ENCODE results near the gene ZSCAN1. TPM values are rescaled to one million over a fixed set of nuclear protein-coding genes. Genes with fewer than 3 reads are reported as not detected.

ZSCAN1 gene
- total RNA-seq, 1 donor = 0.81 TPM

- no peak for DNase-seq (ENCODE audit: low read depth in 2 of 3, low spot score in 2 of 3)
Observed at GRCh38 chr19:58038688-58039204, 4.9 kb downstream of the ZSCAN1 start.

GRCh38 chr19:58040751-58041525, 7.1 kb downstream of the ZSCAN1 start:
- no peak for DNase-seq (ENCODE audit: low read depth in 2 of 3, low spot score in 2 of 3)

DNA sequence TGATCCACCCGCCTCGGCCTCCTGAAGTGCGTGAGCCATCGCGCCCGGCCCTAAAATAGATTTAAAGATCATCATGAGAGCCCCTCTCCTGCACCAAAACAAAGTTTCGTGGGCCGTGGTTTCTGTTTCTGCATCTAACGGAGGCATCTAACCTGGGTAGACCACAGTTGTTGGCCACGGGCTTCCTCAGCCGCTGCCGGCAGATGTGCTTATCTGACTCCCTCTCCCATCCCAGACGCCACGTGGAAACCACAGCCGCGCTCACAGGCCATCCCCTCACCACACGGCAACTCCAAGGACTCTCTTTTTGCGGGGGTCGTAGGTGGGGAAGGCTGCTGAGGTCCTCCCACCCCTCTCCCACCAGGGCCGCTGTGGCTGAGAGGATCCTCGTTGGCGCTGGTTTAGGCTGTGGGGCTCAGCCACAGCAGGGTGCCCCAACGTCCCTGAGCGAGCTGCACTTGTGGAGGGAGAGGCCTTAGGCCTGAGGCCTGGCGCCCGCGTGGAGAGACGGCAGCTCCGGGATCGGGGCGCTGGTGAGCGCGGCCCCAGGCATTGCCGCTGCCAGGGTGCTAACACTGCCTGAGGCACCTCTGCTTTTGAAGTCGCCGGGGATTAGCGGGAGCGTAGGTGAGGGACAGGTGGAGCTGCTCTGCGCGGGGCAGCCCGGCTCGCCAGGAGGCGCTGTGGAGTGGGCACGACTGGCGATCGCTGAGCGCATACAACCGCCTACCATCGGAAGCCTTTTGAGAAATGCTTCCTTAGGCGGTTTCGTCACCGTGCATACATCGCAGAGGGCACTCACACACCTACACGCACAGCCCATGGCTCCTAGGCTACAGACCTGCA, 8.9 kb downstream of the ZSCAN1 start:
- DNase-seq (ENCODE audit: low read depth in 2 of 3, low spot score in 2 of 3) = peak in 1 of 3 donors; percentile 18

DNA sequence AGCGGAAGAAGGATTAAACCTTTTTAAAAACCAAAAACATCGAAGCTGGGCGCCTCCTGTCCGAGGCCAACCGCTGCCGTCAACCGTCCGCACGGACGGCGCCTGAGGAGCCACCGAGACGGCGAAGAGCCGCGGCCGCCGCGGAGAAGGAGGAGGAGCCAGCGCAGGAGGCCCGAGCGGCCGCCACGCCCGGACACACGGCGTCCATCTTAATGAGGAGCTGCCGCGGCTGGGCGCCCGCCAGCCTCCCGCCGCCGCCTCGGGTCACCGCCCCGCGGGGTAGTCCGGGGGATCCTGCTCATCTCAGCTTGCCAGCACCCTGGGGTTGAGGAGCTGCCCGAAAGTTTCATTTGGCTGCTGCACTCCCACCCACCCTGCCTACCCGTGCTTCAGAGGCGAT, 10.6 kb downstream of the ZSCAN1 start:
- no peak for DNase-seq (ENCODE audit: low read depth in 2 of 3, low spot score in 2 of 3)

- no peak for DNase-seq (ENCODE audit: low read depth in 2 of 3, low spot score in 2 of 3)
Observed at GRCh38 chr19:58044886-58045285, 11.1 kb downstream of the ZSCAN1 start.

DNA sequence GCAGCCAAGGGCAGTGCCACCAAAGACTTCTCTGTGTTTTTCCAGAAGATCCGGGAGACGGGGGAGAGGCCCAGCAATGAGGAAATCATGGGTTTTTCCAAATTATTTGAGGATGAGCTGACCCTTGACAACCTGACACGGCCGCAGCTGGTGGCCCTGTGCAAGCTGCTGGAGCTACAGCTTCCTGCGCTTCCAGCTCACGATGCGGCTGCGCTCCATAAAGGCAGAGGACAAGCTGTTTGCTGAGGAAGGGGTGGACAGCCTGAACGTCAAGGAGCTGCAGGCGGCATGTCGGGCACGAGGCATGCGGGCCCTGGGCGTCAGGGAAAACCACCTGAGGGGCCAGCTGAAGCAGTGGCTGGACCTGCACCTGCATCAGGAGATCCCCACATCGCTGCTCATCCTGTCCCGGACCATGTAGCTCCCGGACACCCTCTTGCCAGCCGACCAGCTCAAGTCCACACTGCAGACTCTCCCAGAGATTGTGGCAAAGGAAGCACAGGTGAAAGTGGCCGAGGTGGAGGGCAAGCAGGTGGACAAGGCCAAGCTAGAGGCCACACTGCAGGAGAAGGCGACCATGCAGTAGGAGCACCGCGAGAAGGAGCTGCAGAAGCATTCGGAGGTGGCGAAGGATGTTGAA, 11.7 kb downstream of the ZSCAN1 start:
- DNase-seq (ENCODE audit: low read depth in 2 of 3, low spot score in 2 of 3) = no peak

GRCh38 chr19:58046856-58047255, 13.0 kb downstream of the ZSCAN1 start:
- DNase-seq (ENCODE audit: low read depth in 2 of 3, low spot score in 2 of 3) = no peak

DNA sequence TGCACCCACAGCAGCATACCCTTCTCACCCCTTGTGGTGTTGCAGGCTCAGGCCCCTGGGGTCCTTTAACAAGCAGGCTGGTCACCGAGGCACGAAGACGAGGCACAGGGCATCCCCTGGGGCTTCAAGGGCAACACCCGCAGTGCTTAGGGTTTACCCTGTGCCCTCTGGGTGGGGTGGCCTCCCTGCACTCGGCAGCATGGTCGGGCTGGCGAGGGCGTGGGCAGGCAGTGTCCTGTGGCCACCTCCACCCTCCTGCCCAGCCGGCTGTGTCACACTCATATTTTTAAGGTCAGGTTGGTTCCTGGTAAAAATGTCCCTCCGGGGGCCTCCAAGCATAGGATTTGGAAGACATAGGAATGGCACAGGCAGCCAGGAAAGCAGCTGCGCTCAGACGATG, 13.8 kb downstream of the ZSCAN1 start:
- no peak for DNase-seq (ENCODE audit: low read depth in 2 of 3, low spot score in 2 of 3)

DNA sequence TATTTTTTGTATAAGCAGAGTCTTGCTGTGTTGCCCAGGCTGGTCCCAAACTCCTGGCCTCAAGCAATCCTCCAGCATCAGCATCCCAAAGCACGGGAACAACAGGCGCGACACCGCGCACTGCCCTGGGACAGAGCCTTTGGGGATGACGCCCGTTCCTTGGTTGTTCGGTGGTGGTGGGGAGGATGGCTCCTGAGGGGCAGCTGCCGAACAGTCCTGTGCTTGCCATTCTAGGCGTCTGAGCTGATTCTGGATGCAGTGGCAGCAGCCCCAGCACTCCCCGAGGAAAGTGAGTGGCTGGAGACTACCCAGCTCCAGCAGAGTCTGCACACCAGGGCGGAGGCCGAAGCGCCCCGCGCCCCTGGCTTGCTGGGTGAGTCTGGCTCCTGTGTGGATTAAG, 18.4 kb downstream of the ZSCAN1 start:
- DNase-seq (ENCODE audit: low read depth in 2 of 3, low spot score in 2 of 3) = no peak

GRCh38 chr19:58053480-58054156, 19.8 kb downstream of the ZSCAN1 start:
- no peak for DNase-seq (ENCODE audit: low read depth in 2 of 3, low spot score in 2 of 3)

DNA sequence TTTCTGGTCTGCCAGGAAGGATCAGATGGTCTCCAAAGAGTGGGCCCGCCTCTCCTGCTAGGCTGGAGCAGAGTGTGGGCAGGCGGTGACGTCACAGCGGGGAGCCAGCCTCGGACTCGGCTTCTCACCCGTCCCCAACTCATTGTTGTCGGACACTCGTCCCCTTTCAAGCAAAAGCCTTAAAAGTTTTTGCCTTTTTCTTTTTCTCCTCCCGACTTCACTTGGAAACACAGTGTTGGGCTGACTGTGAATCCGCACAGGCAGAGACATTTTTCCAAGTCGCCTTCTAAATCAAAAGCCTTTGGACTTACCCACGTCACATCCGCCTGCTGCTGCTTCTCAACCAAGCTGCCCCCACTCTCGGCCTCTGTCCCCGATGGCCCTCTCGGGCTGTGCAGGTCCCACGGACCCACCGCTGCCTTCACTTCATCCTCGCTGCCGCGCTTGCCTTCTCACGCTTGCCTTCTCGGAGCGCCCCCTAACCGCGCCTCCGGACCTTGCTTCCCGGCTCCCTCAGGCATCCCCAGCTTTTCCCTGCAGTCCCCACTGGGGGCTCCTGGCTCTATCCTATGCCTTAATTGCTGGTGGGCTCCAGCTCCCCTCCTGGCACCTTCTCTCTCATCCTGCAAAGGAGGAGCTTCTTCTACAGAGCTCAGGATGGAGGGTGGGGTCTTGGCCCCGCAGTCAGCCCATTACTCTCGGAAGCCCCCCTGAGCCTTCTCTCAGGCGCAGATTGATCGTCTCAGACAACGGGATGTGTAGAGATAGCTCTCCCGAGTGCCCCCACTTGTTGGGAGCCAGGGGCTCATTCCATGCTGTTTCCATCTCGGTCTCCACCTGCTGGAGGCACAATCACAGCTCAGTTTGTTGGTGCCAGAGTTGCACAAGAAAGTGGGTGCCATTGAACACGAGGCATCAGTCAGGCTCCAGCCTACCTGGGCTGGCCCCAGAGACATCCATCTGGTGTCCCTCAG, 21.4 kb downstream of the ZSCAN1 start:
- peak in 1 of 3 donors; percentile 74 for DNase-seq (ENCODE audit: low read depth in 2 of 3, low spot score in 2 of 3)

DNA sequence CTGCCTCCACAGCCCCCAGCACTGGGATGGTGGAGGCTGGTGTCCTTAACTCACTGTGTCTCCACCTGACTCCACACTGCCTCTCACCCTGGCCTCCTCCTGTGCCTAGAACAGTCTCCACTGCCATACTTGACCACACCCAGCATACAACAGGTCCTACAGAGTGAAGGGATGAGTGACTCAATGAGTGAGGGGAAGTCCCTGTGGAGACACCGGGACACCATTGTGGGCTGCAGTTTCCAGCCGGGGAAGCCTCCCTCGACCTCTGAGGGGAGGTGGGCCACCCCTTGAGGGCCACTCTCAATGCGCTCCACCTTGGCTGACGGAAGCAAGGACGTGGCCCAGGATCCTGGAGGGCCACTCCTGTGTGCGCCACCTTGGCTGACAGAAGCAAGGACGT, 22.4 kb downstream of the ZSCAN1 start:
- DNase-seq (ENCODE audit: low read depth in 2 of 3, low spot score in 2 of 3) = no peak

DNA sequence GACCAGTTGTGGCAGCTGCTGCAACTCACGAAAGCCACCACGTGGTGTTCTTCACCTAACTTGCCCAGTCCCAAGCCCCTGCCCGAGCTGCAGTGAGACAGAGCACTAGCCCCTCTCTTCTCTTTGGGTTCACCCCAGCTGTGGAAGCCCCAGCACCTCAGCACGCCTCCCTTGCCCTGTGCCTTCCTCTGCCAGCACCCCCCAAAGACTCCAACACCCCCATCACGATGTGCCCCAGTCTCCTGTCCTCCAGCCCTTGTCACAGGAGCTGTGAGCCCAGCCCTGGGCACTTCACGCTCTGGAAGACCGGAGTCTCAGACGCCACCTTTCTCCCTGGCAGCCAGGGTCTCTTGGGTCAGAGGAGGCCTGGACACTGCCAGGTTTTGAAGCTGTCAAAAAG, 23.0 kb downstream of the ZSCAN1 start:
- no peak for DNase-seq (ENCODE audit: low read depth in 2 of 3, low spot score in 2 of 3)

- no peak for DNase-seq (ENCODE audit: low read depth in 2 of 3, low spot score in 2 of 3)
Observed at GRCh38 chr19:58058467-58058866, 24.6 kb downstream of the ZSCAN1 start.

GRCh38 chr19:58059003-58059670, 25.3 kb downstream of the ZSCAN1 start, which contains the start of gene ZNF135:
ZNF135 (plus strand) TSS chr19:58059282; CDS start chr19:58060003, 721 bp downstream.
- peak in 2 of 3 donors; percentile 90 to 94 for DNase-seq (ENCODE audit: low read depth in 2 of 3, low spot score in 2 of 3)

GRCh38 chr19:58059671-58060078, 25.9 kb downstream of the ZSCAN1 start:
- no peak for DNase-seq (ENCODE audit: low read depth in 2 of 3, low spot score in 2 of 3)

- no peak for DNase-seq (ENCODE audit: low read depth in 2 of 3, low spot score in 2 of 3)
Observed at GRCh38 chr19:58060231-58060630, 26.4 kb downstream of the ZSCAN1 start.

- DNase-seq (ENCODE audit: low read depth in 2 of 3, low spot score in 2 of 3) = no peak
Observed at GRCh38 chr19:58063712-58064111, 29.9 kb downstream of the ZSCAN1 start.

Data from hematopoietic multipotent progenitor cell (in vitro differentiated cells).